Stimulated activated naive CD8-positive, alpha-beta T cell treated with anti-CD3 and anti-CD28 coated beads, Interleukin-15, amount 100 ng/mL, for 72 hours (primary cell): ENCODE measurements around the gene OR10K2.
"Not testable (repeated sequence)": the region's sequence is repeated elsewhere in the genome, so short reads cannot be mapped to it uniquely, and the experiment has no call there.

Experiments
- ATAC-seq: fragments of 150-1000 bp; cut with Tn5 transposase; 2 replicates; pipeline ENCODE4 v1.10.0; 2021; ENCODE audit warnings: mild to moderate bottlenecking, moderate library complexity
- DNase-seq, 2 donors: peaks; one replicate each; pipeline ENCODE4 v3.0.0; 2021 to 2022
- H3K27ac Mint-ChIP-seq, 2 donors: one replicate each; pipeline ENCODE4 v1.8.0; 2022; ENCODE audit warnings: mild to moderate bottlenecking in 2 of 2, mixed read lengths in 2 of 2, moderate library complexity in 2 of 2
- H3K27me3 Mint-ChIP-seq: one replicate; pipeline ENCODE4 v1.8.0; 2022; ENCODE audit warnings: mixed read lengths
- H3K4me1 Mint-ChIP-seq: one replicate; pipeline ENCODE4 v1.8.0; 2022; ENCODE audit warnings: mild to moderate bottlenecking, mixed read lengths
- H3K4me3 Mint-ChIP-seq, 2 donors: one replicate each; pipeline ENCODE4 v1.8.0; 2022; ENCODE audit warnings: mild to moderate bottlenecking in 2 of 2, mixed read lengths in 2 of 2, moderate library complexity in 1 of 2
- H3K9me3 Mint-ChIP-seq, 2 donors: one replicate each; pipeline ENCODE4 v1.8.0; 2022; ENCODE audit warnings: mixed read lengths in 2 of 2

The OR10K2 gene

DNA sequence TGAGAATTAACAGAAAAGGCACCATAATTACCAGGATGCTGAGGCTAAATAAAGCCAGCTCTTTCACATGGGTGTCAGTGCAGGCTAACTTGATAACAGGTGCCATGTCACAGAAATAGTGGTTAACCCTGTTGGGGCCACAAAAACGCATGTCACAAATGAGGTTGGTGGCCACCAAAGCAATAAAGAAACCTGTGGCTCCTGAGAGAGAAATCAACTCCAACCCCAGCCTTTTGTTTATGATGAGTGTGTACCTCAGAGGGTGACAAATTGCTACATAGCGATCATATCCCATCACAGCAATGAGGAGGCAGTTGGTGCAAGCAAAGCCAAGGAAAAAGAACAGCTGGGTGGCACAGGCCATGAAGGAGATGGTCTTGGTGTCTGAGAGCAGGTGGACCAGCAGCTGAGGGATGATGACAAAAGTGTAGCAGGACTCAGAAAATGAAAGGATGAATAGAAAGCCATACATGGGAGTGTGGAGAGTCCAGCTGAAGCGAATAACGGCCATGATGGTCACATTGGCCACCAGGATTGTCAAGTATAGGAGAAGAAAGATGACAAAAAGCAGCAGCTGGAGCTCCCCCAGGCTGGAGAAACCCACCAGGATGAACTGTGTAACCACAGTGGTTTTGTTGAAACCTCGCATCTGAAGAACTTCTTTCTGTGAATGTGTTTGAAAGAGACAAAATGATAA lies 27.1 kb downstream of the OR10K2 start, which contains the start of gene OR10T2:
Gene OR10T2 (minus strand): TSS at position 649 of the 697 bp plus-strand sequence. CDS start 0 bp downstream, at position 649.
- H3K27me3 Mint-ChIP-seq, result peaks cover 48% of the 10 kb centered on the region
- ATAC-seq, result peak; percentile 85
- H3K4me1 Mint-ChIP-seq, result peaks cover 10% of the 10 kb centered on the region
- peak; percentile 10 to 38 for DNase-seq
- peak within 1 kb of the TSS; percentile 3 to 36 for H3K4me3 Mint-ChIP-seq
- H3K27ac Mint-ChIP-seq, result peak within 1 kb of the TSS in 1 of 2 donors; percentile 28
- no peaks in the 10 kb centered on the region for H3K9me3 Mint-ChIP-seq

DNA sequence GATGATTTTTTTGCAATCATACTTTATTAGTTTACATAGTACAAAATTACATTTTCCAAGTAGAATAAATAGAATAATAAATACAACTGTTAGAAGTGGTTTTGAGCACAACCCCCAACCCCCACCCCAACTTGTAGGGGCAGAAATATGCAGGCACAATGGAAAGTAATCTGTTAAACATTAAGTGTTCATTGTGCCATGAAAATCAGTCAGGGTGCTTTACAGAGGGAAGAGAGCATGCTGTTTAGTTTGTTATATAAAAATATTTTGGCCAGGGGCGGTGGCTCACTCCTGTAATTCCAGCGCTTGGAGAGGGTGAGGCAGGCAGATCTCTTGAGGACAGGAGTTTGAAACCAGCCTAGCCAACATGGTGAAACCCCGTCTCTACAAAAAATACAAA lies 29.4 kb downstream of the OR10K2 start:
- no peak for ATAC-seq
- no peak for DNase-seq
- peaks cover 10% of the 10 kb centered on the region for H3K4me1 Mint-ChIP-seq
- peaks cover 35% of the 10 kb centered on the region for H3K27me3 Mint-ChIP-seq
- H3K4me3 Mint-ChIP-seq, result no peak overlapping the region
- H3K27ac Mint-ChIP-seq, result no peak overlapping the region
- no peaks in the 10 kb centered on the region for H3K9me3 Mint-ChIP-seq

DNA sequence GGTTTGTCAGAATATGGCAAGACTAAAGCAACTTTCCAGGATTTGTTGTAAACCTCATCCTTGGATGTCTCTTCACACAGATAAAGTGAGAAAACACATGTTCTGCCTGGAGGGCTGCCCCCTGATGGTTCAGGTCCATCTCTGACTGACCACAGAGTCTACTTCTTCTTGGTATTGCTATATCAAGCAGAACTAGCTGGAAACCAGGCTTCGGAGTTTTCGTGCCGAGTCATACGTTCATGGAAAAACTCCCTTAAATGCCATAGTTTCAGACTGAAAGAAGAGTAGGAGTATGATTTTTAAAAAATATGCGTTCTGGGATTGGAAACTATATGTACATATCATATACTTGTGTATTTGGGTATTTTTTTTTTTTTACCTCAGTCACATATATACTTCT lies 32.6 kb downstream of the OR10K2 start:
- peaks cover 16% of the 10 kb centered on the region for H3K27me3 Mint-ChIP-seq
- H3K4me1 Mint-ChIP-seq, result peaks cover under 1% of the 10 kb centered on the region
- DNase-seq (no peak), ATAC-seq (no peak)
- H3K9me3 Mint-ChIP-seq, result no peaks in the 10 kb centered on the region
- H3K4me3 Mint-ChIP-seq, result no peak overlapping the region
- no peak overlapping the region for H3K27ac Mint-ChIP-seq

DNA sequence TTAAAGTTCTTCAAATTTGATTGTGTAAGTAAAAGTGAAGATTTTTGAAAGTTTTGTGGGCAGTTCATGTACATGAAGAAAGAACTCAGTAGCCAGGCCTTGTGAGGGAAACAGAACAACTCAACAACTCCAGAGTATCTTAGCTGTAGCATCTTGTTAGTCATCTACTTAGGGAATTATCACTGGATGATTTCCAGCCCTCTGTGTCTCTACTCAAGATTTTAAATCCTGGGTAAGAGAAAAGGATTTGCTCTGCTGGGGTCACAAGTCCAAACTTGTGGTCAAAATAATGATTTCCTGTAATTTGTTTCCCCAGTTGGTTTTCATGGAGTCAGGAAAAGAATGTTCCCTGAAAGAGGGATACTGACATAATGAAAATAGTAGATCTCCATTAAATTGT lies 34.9 kb downstream of the OR10K2 start:
- H3K4me3 Mint-ChIP-seq, result no peak overlapping the region
- no peaks in the 10 kb centered on the region for H3K9me3 Mint-ChIP-seq
- peaks cover 9% of the 10 kb centered on the region for H3K27me3 Mint-ChIP-seq
- no peaks in the 10 kb centered on the region for H3K4me1 Mint-ChIP-seq
- H3K27ac Mint-ChIP-seq, result no peak overlapping the region
- DNase-seq (no peak), ATAC-seq (no peak)

DNA sequence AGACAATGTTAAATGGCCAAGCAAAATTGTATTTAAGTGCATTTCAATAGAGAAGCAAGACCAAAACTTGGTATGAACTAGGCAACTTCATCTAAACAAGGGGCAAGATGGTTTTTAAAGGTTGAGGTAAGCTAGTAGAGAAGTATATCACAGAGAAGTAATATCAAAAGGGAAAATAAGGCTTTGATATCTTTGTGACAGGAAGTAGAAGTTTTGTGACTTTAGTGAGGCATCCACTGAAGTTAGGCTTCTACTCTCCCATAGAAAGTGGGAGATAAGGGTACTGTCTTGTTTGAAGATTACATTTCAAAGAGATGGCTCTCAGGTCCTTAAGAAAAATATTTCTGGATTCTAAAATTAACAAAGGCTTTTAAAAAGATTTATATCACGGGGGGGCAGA lies 35.7 kb downstream of the OR10K2 start:
- no peaks in the 10 kb centered on the region for H3K9me3 Mint-ChIP-seq
- no peak for ATAC-seq
- no peak overlapping the region for H3K27ac Mint-ChIP-seq
- DNase-seq, result no peak
- no peaks in the 10 kb centered on the region for H3K4me1 Mint-ChIP-seq
- peaks cover 4% of the 10 kb centered on the region for H3K27me3 Mint-ChIP-seq
- H3K4me3 Mint-ChIP-seq, result no peak overlapping the region

DNA sequence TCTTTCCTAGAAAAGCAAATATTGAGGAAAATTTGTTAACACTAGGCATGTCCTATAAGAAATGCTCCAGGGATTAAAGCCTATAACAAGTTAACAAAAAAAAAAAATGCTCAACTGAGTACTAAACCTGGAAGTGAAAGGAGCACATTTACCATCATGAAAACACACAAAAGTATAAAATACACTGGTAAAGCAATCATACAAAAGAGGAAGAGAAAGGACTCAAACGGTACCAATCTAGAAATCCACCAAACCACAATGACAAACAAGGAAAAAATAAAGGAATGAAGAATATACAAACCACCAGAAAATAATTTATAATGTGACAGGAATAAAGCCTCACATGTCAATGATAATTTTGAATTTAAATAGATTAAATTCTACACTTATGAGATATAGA lies 51.2 kb downstream of the OR10K2 start:
- no peak overlapping the region for H3K4me3 Mint-ChIP-seq
- no peak for DNase-seq
- peaks cover 46% of the 10 kb centered on the region for H3K27me3 Mint-ChIP-seq
- H3K4me1 Mint-ChIP-seq, result peaks cover 13% of the 10 kb centered on the region
- peaks cover 15 to 24% of the 10 kb centered on the region in 2 donors for H3K9me3 Mint-ChIP-seq
- no peak for ATAC-seq
- H3K27ac Mint-ChIP-seq, result no peak overlapping the region

DNA sequence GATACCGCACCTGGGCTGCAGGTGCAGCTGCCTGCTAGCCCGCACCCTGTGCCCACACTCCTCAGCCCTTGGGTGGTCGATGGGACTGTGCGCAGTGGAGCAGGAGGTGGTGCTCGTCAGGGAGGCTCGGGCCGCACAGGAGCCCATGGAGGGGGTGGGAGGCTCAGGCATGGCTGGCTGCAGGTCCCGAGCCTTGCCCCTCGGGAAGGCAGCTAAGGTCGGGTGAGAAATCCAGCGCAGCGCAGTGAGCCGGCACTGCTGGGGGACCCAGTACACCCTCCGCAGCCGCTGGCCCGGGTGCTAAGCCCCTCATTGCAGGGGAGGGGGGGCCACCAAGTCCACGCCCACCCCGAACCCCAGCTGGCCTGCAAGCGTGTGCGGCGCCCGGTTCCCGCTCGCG lies 51.9 kb downstream of the OR10K2 start:
- not testable (repeated sequence) for H3K27ac Mint-ChIP-seq, ATAC-seq, H3K4me3 Mint-ChIP-seq, DNase-seq
- H3K4me1 Mint-ChIP-seq, result peaks cover 13% of the 10 kb centered on the region
- H3K9me3 Mint-ChIP-seq, result peaks cover 15 to 24% of the 10 kb centered on the region in 2 donors
- peaks cover 51% of the 10 kb centered on the region for H3K27me3 Mint-ChIP-seq

DNA sequence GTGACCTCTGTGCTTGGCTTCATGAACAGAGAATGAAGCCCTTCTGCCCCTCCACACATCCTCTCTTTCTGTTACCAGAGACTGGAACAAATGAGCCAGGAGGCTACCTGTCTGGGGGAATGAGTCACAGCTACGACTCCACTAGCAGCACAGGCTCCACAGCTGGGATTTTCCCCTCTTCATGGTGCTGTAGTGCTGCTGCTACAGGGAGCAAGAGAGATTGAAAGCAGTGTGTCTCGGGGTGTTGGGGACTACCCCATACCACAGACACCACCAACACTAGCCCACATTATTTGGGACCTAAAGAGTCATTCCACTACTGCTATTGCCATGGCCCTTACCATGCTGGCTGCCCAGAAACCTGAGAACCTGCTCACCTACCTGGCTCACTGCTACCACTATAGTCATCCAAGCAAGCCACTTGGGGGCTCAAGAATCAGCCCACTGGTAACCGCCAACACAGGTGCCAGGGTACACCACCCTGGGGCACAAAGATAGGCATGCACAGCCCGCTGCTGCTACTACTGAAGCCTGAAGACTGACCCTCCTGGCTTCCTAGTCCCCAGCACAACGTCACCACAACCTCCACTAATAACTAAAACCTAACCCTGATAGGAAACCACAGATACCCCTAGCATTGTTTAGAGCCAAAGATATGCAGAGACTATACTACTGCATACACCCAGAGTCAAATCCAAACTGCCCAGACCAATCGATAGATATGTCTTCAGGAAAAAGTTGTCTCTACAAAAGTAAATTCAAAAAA lies 54.7 kb downstream of the OR10K2 start:
- DNase-seq (peak; percentile 52 to 82), ATAC-seq (peak; percentile 100)
- Mint-ChIP-seq H3K27ac (no peak overlapping the region), H3K27me3 (peaks cover 52% of the 10 kb centered on the region), H3K4me1 (peaks cover 13% of the 10 kb centered on the region), H3K9me3 (peaks cover 15 to 24% of the 10 kb centered on the region in 2 donors), H3K4me3 (no peak overlapping the region)
